ENCODE results near the gene AHDC1. TPM values are rescaled to one million over a fixed set of nuclear protein-coding genes. Genes with fewer than 3 reads are reported as not detected.
A peak's percentile ranks its signal among the peaks of the same experiment; 100 is the strongest.

The AHDC1 gene
- total RNA-seq, 1 donor from 2014 or later, result 61.6 TPM

DNA sequence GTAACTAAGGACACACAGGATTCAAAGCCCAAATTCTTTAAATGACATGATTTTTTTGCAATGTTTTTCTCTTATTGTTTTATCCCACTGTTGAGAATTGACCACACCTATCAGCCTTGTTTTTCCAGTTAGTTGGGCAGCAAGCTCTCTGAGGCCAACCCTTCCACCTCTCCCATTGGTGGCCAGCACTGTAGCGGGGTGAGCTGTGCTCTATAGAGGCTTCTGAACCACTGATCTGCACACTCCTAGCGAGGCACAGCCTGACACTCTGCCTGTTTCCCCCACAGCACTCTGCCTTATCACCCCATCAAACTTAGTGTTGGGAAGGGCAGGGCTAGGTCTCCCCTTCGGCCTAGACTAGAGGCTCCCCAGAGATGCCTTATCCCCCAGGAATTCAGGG is 19.5 kb downstream of the AHDC1 start:
- no peak for DNase-seq (ENCODE audit: low spot score)

DNA sequence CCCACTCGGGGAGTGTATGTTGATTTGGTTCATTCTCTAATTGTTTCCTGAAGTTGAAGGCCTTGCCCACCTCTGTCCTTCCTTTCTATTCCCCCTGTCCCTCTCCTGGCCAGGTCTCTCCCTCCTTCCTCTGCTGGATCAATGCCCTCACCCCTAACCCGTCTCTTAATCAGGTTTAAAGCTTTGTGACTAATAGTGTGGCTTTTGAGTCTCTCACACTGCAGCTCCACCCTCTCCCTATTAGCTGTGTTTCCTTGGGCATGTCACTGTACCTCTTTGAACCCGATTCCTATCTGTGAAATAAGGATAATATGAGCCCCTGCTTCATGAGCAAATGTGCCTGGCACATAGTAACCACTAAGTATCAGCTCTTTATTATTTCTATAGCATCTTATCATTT is 20.5 kb downstream of the AHDC1 start:
- no peak for DNase-seq (ENCODE audit: low spot score)

DNA sequence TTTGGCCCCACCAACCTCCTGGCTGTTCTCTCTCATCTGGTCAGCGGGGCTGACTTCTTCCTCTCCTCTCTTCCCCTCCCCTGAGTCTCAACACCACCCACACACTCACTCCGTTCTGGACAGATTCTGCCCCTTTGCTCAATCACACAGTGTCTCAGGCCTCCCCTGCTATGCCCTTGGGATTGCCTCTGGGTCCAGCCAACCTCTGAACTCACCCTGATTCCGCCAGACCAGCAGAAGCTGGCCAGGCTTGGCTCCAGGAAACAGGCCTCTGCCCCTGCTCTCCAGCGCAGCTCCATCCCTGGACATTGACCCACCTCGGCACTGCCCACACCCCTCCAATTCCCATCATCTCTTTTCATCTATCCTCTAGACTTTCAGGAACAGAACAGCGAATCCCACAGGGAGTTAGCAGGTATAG is 22.1 kb downstream of the AHDC1 start:
- DNase-seq (ENCODE audit: low spot score), result no peak

DNA sequence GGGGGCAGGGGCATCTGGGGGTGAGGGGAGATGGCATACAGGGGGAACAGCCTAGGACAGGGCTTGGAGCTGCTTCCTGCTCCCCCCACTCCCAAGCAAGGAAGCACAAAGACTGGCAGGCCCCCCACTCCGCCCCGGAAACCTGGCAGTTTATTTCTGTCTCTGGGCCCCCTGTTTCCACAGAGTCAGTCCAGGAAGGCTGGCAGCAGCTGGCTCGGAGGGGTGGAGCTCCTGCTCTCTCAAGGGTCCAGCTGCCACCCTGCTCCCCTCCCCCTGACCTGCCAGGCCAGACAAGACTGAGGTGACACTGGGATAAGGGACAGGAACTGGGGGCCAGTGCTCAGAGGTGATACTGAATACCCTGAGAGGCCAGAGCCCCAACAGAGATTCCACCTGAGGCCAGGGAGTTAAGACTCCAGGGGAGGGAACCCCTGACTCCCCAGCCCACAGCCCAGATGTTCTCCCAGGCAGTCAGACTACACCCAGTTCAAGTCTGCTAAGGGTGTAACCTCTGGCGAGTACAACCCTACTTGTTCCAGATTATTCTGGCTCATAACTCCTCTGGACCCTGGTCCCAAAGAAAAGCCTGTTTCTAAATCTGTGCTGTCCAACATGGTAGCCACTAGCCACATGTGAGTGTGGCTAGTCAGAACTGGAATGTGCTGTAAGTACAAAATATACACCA is 26.3 kb downstream of the AHDC1 start:
- no peak for DNase-seq (ENCODE audit: low spot score)

DNA sequence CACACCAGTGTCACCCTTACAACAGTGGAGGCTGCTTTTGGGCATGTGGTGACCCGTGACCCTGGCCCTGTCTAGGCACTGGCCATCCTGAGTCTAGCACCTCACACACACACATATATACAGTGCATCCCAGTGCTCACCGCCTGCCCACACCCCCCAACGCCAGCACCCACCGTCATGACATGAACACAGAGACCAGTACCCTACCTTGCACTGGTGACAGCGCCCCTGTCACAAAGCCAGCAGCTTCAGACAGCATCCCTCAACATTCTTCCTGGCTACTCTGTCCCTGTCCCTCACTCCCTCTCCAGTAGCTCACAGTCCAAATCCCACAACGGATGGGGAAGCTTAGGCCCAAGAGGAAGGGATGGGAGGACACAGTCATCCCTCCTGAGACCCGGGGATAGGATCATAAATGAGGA is 27.1 kb downstream of the AHDC1 start:
- no peak for DNase-seq (ENCODE audit: low spot score)

DNA sequence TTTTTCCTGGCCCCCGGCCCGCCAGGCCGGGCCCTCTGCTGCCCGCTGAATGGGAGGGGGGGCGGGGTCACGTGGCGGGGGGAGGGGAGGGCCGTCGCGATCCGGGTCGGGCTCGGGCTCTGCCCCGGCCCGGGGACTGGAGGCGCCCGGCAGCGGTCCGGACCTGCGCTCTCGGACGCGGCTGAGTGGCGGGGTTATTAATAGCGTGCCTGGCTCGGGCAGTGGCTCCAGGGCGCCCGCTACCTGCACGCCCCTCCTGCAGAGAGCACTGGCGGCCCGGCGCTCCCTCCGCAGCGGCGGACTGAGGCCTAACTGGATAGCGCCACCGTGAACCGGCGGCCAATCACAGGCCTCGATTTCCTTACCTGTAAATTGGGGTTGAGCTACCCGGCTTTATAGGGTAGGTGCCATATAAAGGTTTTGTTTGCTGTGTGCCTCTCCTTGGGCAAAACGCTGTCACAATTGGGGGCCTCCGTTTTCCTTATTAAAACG is 28.1 kb downstream of the AHDC1 start:
- DNase-seq (ENCODE audit: low spot score), result peak; percentile 63

DNA sequence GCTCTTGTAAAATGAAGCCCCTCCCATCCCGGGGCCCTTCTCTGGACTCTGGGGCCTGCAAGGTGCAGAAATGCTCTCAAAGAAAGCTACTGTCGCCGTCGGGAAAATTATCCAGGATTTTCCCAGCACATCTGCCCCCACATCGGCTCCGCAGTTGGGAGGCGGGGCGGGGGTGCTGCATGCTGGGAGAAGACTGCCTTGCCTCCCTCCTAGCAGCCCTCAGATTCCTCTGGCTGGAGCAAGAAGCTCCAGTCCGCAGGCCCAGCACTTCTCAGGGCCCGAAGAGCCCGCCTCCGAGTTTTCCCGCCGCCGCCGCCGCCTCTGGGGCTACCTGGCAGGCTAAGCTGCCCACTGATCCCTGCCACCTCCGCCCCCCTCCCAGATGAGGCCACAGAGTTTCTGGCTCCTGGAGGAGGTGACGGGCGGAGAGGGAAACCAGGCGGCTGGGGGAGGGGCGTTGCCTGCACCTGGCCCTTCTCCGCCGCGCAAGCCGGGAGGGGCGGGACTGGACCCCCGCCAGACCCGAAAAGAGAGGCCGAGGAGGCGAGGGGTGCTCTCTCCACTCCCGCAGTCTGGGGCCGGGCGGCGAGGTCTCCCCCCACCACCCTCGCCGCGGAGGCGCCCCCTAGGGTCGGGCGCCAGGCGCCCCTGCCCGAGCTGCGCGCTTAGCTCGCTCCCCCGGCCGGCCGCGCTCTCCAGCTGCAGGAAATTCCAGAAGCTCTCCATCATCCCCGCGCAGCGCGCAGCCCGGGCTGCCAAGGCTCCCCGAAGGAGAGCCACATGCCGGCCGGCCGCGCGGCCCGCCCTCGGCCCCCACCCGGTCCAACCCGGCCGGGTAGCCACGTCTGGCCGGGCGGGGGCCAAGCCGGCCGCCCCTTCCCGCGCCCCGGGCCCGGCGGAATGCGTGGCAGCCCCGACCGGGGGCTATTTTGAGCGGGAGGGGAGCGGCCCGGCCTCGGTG is 28.8 kb downstream of the AHDC1 start:
- peak; percentile 69 for DNase-seq (ENCODE audit: low spot score)

DNA sequence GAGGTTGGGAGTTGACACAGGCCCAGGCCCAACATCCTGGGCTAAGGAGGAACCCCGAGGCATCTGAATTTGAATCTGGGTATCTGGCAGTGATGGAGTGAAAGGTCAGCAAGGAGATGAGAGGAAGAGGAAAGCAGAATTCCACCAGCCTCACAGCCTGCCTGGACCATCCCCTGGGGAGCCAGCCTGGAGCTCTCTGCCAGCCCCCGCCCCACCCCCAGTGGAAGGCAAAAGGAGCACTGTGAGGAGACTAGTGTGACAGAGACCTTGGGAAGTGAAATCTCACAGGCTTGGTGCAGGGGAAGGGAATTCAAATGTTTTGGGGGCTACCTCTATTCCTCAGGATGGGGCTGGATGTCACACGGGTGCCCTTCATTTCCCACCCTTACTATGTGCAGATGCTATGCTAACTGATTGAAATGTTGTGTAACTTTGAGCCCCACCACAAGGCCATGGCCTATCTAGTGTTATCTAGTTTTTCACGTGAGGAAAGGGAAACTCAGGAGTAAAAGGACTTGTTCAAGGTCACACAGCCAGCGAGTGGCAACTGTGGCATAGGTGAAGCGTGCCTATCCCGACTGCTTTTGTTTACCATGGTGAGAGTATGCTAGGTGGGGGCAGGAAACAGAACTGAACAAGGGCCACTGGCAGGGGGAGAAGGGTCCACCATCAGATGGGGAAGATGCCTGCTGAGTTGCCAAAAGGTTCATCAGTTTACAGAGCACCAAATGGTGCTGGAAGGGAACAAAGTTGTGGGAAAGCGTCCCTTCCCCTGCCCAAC is 29.8 kb downstream of the AHDC1 start:
- DNase-seq (ENCODE audit: low spot score), result no peak

DNA sequence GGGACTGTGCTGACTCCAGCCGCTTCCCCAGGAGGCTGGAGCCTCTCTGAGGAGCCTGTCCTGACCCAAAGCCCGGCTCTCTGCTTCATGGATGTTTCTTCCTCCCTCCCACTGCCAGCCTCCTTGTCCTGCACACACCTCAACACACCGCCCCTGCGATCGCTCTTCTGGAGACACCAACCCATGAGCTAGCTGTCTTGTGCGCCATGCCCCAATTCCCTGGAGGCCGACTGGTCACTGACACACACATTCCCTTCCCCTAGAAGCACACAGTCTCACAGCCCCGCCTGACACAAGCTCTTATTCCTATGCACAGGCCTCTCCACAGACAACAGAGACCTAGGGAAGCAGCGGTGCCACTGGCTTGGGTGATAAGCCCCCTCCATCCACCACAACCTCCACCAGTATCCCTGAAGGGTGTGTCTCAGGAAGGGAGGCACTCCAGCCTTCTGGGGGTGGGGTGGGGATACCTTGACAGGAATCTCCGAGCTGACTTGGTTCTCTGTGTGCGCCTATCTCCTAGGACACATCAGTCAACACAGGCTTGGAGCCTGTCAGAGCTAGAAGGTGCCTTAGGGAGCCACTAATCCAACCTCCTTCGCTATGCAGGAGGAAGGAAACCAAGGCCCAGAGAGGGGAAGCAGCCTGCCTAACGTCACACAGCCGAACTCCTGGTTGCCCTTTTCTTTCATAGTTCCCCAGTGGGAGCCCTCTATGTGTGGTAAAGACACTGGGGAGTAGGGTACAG is 31.1 kb downstream of the AHDC1 start:
- no peak for DNase-seq (ENCODE audit: low spot score)

DNA sequence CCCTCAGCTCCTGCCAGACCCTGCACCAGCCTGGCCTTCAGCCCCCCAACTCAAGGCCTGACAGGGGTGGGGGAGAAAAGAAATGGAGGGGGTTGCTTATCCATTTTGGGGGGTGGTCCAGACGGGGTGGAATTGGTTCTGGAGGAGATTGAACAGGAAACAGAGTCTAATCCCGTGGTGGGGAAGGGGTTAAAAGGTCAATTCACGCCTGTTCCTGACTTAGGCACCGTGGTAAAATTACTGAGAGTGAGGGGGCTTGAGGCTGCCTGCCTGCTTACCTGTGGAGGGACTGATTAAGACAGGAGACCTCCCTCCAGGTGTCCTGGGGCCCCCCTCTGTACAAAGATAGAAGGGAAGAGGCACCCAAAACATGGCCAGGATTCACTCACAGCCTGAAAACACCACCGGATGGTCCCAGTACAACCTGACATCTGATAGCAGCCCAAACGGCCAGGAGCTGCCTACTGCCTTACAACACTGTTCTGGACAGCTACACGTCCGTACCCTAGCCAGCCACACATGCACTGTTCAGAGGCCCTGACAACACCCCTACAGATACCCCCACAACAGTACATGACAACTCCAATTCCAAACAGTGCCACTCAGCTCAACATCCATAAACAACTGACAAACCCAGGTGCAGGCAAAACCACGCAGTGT is 31.8 kb downstream of the AHDC1 start:
- no peak for DNase-seq (ENCODE audit: low spot score)

DNA sequence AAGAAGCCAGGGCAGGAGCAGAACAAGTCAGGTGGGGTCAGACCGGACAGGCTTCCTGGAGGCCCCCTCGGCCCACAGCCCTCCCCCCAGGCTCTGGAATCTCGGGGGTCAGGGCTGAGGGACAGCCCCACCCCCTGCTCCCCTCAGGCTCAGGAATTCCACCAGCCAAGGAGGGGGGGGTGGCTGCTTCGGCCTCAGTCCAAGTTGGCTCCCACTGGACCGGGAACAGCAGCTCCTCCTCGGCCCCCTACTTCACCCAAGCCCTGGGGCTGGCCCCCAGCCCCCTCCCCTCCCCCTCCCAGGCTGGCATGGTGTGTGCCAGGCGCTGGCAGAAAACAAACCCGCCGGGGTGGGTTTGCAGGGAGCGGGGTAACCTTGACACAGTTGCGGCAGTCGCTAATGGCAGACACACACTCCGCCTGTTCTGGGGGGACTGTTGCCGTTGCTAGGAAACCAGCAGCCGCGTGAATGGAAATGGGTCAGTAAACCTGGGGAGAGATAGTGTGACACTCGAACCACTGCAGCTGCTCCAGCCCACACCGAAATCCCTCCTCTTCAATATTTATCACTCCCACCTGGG is 32.4 kb downstream of the AHDC1 start:
- no peak for DNase-seq (ENCODE audit: low spot score)

DNA sequence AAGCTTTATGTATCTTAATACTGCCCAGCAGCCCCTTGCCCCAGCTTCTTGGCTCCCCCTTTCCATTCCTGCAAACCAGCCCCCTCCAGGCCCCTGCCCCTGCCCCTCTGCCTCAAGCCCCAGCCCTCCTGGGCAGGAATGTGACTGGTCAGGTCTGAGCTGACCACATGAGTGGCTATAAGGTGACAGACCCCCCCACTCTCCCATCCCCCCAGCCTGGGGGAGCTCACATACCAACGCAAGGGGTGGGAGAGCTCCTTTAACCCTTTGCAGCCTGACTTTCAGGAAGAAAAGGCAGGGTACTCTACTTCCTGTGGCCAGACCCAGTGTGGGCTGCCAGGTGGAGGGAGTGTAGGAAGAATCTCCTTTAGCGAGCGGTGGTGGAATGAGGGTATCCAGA is 33.2 kb downstream of the AHDC1 start:
- no peak for DNase-seq (ENCODE audit: low spot score)

DNA sequence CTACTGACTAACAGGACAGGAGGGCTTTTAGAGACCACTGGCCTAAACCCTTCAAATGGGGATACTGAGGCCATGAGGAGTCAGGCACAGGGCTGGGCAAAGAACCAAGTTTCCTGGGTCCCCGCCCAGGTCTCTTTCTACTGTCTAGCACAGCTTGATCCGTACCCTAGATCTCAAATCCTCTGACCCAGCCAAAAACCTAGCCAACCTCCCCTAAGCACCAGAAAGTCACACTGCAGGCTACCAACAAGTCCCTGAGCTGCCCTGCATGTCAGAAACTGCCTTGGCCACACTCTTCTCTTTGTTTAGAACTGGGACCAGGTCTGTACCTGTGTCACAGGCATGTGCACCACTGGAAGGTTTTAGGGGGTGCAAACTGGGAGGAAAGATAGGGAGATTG is 33.6 kb downstream of the AHDC1 start:
- no peak for DNase-seq (ENCODE audit: low spot score)

DNA sequence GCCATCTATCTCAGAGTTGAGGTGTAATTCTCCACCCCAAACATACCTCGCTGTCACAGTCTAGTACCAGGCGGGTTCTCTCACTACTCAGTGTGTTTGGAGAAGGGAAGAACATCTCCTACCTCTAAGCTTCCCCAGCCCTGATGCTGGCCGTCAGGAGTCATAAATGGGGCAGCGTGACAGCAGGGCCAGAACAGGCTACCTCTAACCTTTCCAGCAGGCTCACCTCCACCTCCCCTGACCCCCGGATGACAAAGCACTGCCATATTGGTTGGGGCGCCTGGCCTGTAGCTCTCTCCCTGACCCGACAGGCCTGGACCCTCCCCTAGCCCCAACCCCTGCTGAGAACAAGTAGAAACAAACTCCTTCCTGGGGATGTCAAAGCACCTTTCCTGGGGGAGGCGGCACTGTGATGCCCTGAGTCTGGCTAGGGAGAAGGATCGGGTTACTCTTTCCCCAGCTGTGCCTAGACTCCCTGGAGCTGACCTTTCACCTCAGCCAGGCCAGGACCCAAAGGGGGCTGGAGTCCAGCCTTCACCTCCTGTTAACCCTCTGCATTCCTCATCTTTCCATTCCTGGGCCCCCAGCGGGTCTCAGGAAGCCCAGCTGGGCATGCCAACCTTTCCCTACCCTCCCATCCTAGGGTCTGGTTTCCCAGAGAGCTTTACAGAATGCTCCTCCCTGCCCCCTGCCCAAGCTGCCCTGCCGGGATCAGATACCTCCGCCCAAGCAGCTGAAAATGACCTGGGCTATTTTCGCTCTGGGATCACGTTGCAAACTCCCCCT is 34.2 kb downstream of the AHDC1 start:
- no peak for DNase-seq (ENCODE audit: low spot score)

DNA sequence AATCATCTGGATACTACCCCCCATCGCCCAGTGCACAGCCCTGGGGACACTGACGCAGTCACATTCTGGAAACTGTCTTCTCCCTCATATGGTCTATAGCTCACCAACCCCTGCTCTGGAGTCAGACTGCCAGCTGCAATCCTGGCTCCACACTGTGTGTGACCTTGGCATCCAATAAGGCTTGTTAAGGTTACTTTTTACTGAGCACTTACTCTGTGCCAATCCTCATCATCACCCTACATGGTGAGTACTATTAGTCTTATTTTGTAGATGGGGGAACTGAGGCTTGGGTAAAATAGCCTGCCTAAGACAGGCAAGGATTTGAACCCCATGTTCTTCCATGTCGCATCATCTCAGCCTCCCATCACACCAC is 34.9 kb downstream of the AHDC1 start:
- no peak for DNase-seq (ENCODE audit: low spot score)

DNA sequence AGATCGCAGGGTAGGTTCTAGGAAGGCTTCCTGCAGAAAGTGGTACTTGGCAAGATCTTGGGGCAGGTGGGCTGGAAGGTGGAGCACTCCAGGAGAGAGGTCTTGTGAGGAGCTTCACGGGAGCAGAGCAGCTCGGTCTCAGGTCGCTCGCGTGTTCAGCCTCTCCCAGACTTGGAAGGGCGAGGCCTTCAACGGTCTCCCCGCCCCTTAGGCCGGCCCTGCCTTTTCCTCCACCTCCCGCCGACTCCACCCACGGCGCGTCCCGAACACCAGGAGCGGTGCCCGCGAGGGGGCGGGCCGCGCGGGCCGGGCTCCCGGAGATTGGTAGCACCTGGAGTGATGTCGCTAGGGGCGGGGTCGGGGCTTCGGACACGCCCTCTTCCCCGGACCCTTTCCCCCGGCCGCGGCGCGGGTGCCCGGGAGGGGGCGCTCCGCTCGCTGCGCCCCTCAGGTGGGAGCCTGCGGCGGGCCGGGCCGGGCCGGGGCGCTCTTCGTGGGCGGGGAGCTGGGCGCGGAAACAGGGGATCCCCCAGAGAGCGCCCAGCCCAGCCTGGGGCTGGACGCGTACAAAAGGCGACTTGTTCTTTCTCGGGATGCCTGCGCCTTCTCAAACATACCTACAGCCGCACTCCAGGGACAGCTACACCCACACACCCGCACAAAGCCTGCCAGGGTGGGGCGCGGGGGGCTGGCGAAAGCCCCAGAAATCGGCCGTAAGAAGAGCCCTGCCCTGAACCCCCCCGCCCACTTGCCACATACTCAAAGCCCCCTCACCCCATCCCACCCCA is 35.5 kb downstream of the AHDC1 start:
- peak; percentile 96 for DNase-seq (ENCODE audit: low spot score)

DNA sequence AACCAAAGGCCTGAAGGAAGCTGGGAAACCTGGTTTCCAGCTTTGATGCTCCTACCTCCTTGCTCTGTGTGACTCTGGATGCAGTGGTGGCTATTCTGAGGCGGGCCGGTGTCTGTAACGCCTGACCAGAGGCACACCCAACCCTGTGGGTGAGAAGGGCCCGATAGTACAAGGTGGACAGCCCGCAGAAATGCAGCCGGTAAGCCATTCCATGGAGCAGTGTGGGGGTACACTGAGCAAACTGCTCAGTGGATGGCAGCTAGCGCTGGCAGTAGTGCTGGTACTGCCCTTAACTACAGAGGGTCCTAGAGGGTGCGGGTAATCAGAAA is 36.0 kb downstream of the AHDC1 start:
- DNase-seq (ENCODE audit: low spot score), result no peak

DNA sequence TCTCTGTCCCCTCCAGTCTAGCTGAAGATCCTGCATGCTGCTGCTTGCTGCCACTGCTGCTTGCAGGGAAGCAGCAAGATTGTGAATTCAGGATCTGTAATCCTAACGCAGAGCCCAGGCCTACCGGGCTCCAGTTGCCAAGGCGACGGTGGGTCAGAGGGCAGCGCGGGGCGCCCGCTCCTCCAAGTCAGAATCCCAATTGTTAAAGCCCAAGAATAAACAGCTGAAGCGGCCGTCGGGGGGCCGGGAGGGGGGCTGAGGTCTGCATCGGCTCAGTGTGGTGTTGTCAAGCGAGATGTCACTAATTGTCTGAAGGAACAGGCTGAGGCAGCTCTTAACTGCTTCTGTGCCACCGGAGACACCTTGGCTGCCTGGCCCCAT is 36.8 kb downstream of the AHDC1 start:
- DNase-seq (ENCODE audit: low spot score), result no peak
